ENCODE results near the gene CFAP77.

The CFAP77 gene

DNA sequence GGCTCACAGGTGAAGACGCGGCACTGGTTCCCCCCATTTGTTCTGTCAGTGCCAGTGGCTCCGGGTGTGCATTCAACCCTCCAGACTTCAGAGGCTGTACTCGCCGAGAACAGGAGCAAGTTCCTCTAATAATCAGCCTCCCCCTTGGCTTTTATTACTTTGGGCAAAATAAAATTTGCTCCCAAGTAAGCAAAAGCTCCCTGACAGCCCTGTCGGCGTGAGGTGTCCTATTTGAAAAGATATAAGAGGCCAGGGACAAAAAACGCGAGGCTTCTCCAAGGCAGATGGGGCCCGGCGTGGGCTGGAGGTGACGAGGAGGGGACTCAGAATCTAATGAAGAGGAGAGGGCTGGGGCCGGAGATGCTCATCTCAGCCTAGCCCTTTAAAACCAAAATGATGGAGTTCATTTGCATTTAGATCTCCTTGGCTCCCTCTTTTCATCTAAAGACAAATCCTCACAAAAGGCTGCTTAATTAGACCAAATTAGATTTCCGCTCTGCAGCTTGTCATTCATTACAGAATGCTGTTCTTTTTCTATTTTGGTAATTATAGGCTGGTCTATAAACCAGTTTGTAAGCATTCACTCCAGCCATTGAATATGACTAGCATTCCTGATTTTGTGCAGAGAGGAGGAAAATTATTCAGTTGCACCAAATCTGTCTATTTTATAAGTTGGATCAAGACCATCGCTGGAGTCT, 68.5 kb downstream of the CFAP77 start:
- TF ChIP-seq, protein P1, sequence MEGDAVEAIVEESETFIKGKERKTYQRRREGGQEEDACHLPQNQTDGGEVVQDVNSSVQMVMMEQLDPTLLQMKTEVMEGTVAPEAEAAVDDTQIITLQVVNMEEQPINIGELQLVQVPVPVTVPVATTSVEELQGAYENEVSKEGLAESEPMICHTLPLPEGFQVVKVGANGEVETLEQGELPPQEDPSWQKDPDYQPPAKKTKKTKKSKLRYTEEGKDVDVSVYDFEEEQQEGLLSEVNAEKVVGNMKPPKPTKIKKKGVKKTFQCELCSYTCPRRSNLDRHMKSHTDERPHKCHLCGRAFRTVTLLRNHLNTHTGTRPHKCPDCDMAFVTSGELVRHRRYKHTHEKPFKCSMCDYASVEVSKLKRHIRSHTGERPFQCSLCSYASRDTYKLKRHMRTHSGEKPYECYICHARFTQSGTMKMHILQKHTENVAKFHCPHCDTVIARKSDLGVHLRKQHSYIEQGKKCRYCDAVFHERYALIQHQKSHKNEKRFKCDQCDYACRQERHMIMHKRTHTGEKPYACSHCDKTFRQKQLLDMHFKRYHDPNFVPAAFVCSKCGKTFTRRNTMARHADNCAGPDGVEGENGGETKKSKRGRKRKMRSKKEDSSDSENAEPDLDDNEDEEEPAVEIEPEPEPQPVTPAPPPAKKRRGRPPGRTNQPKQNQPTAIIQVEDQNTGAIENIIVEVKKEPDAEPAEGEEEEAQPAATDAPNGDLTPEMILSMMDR (IDR thresholded peaks at IDR 0.05; ENCODE audit: insufficient read depth, low read length): no peak
- TF ChIP-seq, protein P2, sequence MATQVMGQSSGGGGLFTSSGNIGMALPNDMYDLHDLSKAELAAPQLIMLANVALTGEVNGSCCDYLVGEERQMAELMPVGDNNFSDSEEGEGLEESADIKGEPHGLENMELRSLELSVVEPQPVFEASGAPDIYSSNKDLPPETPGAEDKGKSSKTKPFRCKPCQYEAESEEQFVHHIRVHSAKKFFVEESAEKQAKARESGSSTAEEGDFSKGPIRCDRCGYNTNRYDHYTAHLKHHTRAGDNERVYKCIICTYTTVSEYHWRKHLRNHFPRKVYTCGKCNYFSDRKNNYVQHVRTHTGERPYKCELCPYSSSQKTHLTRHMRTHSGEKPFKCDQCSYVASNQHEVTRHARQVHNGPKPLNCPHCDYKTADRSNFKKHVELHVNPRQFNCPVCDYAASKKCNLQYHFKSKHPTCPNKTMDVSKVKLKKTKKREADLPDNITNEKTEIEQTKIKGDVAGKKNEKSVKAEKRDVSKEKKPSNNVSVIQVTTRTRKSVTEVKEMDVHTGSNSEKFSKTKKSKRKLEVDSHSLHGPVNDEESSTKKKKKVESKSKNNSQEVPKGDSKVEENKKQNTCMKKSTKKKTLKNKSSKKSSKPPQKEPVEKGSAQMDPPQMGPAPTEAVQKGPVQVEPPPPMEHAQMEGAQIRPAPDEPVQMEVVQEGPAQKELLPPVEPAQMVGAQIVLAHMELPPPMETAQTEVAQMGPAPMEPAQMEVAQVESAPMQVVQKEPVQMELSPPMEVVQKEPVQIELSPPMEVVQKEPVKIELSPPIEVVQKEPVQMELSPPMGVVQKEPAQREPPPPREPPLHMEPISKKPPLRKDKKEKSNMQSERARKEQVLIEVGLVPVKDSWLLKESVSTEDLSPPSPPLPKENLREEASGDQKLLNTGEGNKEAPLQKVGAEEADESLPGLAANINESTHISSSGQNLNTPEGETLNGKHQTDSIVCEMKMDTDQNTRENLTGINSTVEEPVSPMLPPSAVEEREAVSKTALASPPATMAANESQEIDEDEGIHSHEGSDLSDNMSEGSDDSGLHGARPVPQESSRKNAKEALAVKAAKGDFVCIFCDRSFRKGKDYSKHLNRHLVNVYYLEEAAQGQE (IDR thresholded peaks at IDR 0.05; ENCODE audit: insufficient replicate concordance, low read depth): no peak
- TF ChIP-seq SPI1 (IDR thresholded peaks at IDR 0.05; ENCODE audit: borderline replicate concordance, low read depth) (no peak), GABPA (IDR thresholded peaks at IDR 0.05; ENCODE audit: low read depth) (no peak), POLR2AphosphoS5 (IDR thresholded peaks at IDR 0.05; ENCODE audit: low read depth) (no peak)

DNA sequence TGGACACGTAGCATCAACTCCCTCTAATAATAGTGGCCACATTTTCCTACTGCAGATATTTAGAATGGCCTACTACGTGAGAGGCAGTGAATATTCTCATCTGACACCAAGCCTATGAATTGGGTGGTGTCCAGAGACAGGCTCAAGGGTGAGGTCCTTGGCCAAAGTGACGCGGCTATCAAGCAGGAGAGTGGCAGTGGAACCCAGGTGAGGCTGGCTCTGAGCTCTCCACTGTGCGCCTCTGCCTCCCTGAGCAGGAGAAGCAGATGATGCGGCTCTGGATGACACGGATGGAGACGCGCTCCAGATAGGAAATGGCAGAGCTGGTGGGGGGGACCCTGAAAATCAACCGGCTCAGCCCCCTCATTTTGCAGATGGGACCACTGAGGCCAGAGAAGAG, 69.7 kb downstream of the CFAP77 start:
- TF ChIP-seq POLR2AphosphoS5 (IDR thresholded peaks at IDR 0.05; ENCODE audit: low read depth) (no peak), SPI1 (IDR thresholded peaks at IDR 0.05; ENCODE audit: borderline replicate concordance, low read depth) (no peak)
- DNase-seq (ENCODE audit: low read depth in 1 of 2, low spot score in 1 of 2): no peak
- Histone ChIP-seq H3K27ac (replicated peaks) (no peak overlapping the region), H3K27me3 (ENCODE audit: insufficient read depth, poor library complexity, severe bottlenecking) (peaks cover 8% of the 10 kb centered on the region), H3K4me3 (replicated peaks; ENCODE audit: insufficient read depth, low read length) (no peak overlapping the region)

More for the DNA sequence above, 68.5 kb downstream of the CFAP77 start:
- no peak for DNase-seq (ENCODE audit: low read depth in 1 of 2, low spot score in 1 of 2)
- H3K27me3 ChIP-seq (ENCODE audit: insufficient read depth, poor library complexity, severe bottlenecking): peaks cover 8% of the 10 kb centered on the region
- H3K27ac ChIP-seq (replicated peaks): no peak overlapping the region
- H3K4me3 ChIP-seq (replicated peaks; ENCODE audit: insufficient read depth, low read length): no peak overlapping the region

DNA sequence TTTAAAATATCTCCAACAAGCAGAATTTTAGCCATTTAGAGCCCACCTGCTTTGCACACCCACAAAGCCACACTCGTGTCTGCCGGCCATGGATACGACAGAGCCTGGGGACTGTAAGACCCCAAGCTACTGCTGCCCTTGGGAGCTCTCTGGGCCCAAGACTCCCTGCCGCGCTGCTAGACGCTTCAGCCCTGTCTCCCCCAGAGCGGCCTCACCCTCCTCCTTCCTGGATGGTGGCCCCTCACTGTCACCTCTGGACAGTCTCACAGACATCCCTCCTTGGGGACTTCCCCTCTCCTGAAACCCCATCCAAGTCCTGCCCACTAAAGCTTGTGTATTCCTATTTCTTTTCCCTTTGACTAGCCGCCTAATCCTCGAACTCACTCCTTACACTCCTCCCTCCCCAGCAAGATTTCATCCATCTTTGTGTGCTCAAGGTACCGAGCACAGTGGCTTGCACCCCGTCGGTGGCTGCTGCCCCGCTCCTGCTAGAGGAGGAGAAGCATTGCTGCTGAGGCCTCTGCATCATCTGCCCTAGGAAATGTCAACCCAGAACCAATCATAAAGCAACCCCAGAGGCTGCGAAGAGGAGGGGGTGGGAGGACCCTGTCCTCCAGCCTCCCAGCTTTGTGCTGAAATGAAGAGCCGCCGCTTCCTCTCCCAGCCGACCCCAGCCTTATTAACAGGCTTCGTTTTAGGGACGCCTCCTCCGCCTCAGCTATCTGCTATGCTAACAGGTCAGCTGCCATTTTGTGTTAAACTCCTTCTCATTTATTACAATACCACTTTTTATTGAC, 71.2 kb downstream of the CFAP77 start:
- no peak for TF ChIP-seq POLR2AphosphoS5 (IDR thresholded peaks at IDR 0.05; ENCODE audit: low read depth)
- no peak for TF ChIP-seq SPI1 (IDR thresholded peaks at IDR 0.05; ENCODE audit: borderline replicate concordance, low read depth)
- TF ChIP-seq, protein P1 (IDR thresholded peaks at IDR 0.05; ENCODE audit: insufficient read depth, low read length): no peak
- TF ChIP-seq, protein P2 (IDR thresholded peaks at IDR 0.05; ENCODE audit: insufficient replicate concordance, low read depth): no peak
- TF ChIP-seq GABPA (IDR thresholded peaks at IDR 0.05; ENCODE audit: low read depth): no peak
- DNase-seq (ENCODE audit: low read depth in 1 of 2, low spot score in 1 of 2): no peak
- Histone ChIP-seq H3K27me3 (ENCODE audit: insufficient read depth, poor library complexity, severe bottlenecking) (peaks cover 8% of the 10 kb centered on the region), H3K4me3 (replicated peaks; ENCODE audit: insufficient read depth, low read length) (no peak overlapping the region), H3K27ac (replicated peaks) (no peak overlapping the region)

DNA sequence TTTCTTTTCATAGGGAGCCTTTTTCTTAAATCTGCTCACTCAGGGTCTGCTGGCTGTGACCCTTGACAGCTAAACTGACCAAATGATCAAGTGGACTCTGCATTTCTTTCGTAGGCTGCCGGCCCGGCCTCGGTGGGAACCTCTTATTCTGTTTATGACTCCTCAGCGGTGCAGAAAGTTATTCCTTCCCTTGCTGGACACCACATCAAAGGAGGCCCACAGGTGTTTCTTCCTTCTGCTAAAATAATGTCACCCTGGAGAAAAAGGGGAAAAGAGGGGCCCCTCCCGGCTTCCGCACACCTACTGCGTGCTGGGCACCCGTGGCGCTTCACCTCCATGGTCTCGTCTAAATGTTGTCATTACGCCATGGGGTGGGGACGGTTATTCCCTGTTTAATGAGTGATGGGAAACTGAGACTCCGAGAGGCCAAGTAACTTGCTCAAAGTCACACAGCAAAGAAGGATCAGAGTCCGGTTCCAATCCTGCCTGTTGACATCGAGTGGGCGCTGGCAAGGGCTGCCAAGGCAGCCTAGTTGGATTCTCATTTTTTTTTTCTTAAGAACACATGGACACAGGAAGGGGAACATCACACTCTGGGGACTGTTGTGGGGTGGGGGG, 72.3 kb downstream of the CFAP77 start:
- TF ChIP-seq, protein P2 (IDR thresholded peaks at IDR 0.05; ENCODE audit: insufficient replicate concordance, low read depth): no peak
- TF ChIP-seq, protein P1 (IDR thresholded peaks at IDR 0.05; ENCODE audit: insufficient read depth, low read length): no peak
- no peak for TF ChIP-seq POLR2AphosphoS5 (IDR thresholded peaks at IDR 0.05; ENCODE audit: low read depth)
- Histone ChIP-seq H3K27ac (replicated peaks) (no peak overlapping the region), H3K27me3 (ENCODE audit: insufficient read depth, poor library complexity, severe bottlenecking) (peaks cover 8% of the 10 kb centered on the region), H3K4me3 (replicated peaks; ENCODE audit: insufficient read depth, low read length) (no peak overlapping the region)
- no peak for DNase-seq (ENCODE audit: low read depth in 1 of 2, low spot score in 1 of 2)
